AG09309 (cell line): ENCODE data around the gene GPRIN1.

Experiments
- DNase-seq: peaks from one replicate; pipeline ENCODE4 v3.0.0-alpha.2; 2010; ENCODE audit warnings: low read depth
- H3K4me3 ChIP-seq: 2 replicates; pipeline ENCODE4 v1.5.1; 2011; ENCODE audit warnings: mild to moderate bottlenecking, low read depth, low read length, moderate library complexity; ENCODE audit not compliant: control insufficient read depth
- TF ChIP-seq, protein P1 (sequence below): IDR thresholded peaks from 2 replicates; pipeline ENCODE4 v1.5.1; 2011; ENCODE audit warnings: mild to moderate bottlenecking, low read depth, low read length, inconsistent platforms; ENCODE audit not compliant: insufficient read depth, control insufficient read depth; ENCODE audit errors: missing control alignments

The GPRIN1 gene

DNA sequence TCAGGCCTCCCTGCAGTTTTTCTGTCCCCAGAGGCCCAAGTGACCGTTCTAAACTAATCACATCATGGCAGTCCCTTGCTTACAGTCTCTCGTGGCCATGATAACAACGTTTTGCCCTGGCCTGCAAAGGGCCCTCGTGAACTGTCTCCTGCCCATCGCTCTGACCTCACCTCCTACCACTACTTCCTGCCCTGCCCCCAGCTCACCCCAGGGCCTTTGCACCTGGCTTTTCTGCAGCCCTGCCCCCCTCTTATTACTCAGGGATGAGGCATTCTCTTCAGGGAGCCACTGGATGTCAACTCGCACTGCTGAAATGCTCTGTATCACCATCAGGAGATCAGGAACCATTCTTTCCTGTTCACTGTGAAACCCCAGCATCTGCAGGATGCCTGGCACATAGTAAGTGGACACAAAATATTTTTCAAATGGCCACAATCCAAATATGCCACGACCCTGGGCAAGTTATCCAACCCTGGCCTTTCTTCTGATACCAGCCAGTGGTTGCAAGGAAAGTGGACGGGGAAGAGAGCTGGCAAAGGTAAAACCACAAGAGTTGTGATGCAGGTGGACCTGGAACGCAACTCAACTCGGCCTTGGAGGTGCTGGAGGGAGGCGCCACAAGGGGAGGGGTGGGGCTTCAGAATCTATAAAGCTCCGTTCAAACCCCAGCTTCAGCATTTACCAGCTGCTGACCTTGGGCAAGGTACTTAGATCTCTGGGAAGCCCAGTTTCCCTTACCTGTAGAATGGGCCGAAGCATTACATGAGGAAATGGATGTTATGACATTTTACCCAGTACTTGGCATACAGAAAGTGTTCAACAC is 18.7 kb upstream of the GPRIN1 start:
- DNase-seq, result no peak
- TF ChIP-seq, protein P1, sequence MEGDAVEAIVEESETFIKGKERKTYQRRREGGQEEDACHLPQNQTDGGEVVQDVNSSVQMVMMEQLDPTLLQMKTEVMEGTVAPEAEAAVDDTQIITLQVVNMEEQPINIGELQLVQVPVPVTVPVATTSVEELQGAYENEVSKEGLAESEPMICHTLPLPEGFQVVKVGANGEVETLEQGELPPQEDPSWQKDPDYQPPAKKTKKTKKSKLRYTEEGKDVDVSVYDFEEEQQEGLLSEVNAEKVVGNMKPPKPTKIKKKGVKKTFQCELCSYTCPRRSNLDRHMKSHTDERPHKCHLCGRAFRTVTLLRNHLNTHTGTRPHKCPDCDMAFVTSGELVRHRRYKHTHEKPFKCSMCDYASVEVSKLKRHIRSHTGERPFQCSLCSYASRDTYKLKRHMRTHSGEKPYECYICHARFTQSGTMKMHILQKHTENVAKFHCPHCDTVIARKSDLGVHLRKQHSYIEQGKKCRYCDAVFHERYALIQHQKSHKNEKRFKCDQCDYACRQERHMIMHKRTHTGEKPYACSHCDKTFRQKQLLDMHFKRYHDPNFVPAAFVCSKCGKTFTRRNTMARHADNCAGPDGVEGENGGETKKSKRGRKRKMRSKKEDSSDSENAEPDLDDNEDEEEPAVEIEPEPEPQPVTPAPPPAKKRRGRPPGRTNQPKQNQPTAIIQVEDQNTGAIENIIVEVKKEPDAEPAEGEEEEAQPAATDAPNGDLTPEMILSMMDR, result no peak

DNA sequence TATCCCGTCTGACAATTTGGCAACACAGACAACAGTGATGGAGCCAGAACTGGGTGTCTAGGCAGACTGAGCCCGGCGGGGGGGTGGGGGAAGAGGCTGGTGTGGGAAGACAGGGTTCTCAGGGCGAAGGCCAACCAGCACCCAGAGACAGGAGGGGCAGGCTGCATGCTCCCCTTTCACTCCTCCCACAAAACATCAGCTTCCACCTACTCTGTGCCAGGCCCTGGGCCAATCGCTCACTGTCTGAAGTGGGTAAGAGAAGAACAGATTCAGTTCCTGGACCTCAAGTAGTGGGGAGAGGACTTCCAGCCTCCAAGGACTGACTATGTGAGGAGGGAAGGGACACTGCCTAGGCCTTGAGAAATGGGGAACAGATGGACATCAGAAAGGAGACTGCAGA is 17.6 kb upstream of the GPRIN1 start:
- TF ChIP-seq, protein P1, result no peak
- H3K4me3 ChIP-seq, result no peak overlapping the region
- no peak for DNase-seq

More for the DNA sequence above, 18.7 kb upstream of the GPRIN1 start:
- no peak overlapping the region for H3K4me3 ChIP-seq

DNA sequence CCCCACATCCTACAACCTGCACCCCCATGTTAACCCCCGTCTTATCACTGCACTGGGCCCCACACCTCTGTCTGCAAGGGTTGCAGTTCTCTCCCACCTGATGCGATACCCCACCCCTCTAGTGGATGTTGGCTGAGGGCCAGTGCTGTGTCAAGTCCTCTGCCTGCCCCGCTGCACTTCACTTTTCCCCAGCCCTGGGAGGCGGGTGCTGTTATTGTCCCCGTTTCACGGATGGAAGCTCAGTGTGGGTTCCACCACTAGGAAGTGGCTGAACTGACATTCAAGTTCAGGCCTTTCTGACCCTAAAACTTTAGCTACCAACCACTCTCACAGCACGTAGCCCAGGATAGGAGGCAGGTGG is 16.9 kb upstream of the GPRIN1 start:
- DNase-seq, result no peak
- TF ChIP-seq, protein P1, result no peak

DNA sequence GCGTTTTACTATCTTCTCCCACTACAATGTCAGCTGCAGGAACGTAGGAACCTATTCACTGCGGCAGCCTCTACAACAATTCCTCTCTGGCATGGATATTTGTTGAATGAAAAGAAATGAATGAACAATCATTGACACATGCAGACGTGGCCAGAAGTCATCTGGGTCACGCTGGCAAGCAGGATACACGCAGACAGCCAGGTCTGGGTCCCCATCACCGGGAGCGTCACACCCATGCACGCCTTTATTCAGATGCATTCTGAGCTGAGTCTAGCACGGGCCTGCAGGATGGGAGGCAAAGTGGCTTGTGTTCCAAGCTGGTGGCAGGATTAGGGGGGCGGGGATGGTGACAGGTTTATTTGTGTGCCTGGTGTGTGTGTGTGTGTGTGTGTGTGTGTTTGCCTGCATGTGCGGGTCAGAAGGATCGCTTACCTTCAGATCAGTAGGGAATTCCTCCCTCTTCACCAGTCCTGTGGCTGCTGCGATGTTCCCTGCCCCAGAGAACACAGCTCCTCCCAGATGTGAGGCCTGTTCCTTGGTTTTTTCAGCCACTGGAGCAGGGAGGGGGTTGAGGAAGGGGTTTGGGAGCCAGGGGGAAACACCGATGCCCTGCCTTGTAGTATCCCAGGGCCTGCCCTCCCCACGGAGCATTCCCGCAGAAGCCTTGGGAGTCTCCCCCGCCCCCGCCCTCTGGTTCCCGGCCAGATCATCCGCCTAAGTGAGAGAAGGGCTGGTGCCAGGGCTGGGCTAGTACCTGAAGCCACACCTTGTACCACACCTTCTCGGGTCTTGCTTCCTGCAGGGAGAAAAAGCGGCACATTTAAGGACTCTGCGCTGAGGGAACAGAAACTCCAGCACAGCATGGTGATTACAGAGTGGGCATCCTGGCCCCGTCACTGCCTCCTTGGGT is 16.3 kb upstream of the GPRIN1 start:
- no peak overlapping the region for H3K4me3 ChIP-seq
- TF ChIP-seq, protein P1, result no peak
- no peak for DNase-seq

More for the DNA sequence above, 16.9 kb upstream of the GPRIN1 start:
- no peak overlapping the region for H3K4me3 ChIP-seq

DNA sequence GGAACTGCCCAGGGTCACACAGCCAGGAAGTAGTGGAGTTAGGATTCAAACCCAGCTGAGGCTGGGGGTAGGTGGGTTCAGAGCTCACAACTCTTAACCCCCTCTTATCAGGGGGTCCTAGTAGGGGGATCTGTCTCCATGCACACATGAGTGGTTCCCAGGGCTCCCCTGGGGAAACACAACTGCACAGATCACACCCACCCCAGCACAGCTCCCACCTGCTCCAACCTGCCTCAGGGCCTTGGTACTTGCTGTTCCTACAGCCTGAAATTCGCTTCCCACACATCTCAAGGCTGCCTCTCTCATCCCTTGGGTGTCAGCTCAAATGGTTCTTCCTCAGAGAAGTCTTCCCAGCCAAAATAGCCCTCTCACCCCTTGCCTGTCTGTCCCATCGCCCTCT is 15.6 kb upstream of the GPRIN1 start:
- TF ChIP-seq, protein P1, result no peak
- DNase-seq, result no peak
- H3K4me3 ChIP-seq, result no peak overlapping the region

DNA sequence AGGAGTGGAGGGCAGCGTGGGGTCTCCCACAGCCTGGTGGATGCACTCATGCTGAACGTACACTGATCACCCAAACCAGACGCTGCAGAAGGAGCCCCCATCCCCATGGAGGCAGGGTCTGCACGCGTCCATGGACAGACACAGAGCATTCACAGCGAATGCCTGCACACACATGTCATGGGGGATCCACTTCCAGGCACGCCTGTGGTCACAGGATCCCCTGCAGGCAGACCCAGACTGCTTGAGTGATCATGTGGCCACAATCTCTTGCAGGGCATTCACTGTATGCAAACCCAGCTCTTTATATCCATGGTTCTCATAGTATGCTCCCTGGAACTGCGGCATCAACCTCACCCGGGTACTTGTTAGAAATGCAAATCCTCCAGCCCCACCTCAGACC is 15.0 kb upstream of the GPRIN1 start:
- no peak overlapping the region for H3K4me3 ChIP-seq
- no peak for DNase-seq
- TF ChIP-seq, protein P1, result no peak
